ENCODE measurements around the gene PCMTD2.
"Not testable (repeated sequence)": the region's sequence is repeated elsewhere in the genome, so short reads cannot be mapped to it uniquely, and the experiment has no call there.

PCMTD2 gene

DNA sequence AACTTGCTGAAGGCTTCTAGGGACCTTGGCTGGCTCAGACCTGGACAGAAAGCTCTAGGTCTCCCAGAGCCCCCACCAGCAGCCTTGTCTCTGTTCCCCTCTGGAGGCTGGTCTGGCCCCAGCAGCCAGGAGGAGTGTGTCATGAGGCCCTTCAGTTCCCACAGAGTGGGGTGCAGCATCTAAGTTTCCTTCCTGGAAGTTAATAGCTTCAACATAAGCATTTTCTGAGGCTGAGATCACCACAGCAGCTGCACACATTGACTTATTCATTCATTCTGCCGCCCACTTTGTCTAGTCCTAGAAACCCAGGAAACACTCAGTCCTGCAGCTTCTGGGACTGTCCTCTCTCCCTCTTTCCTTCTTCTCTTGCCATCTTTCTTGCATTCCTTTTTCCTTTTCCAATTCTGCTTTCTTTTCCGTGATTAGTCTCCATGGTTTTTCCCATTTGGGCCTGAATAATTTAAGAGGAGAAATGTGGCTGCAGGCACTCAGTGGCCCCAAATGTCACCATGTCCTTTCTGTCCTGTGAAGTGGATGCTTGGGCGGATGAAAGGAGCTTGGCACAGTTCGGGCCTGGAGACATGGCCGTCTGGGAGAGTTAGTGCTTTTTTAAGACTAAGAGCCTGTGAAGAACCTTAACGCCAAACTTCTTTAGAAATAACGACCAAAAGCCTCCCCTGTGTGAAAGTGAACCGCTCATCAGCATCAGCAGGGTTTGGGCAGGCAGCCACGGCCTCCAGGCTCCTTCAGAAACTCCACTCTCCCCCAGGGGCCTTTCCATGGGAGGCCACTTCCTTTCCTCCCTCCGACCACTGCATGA is 31.0 kb upstream of the PCMTD2 start:
- no peak for DNase-seq

DNA sequence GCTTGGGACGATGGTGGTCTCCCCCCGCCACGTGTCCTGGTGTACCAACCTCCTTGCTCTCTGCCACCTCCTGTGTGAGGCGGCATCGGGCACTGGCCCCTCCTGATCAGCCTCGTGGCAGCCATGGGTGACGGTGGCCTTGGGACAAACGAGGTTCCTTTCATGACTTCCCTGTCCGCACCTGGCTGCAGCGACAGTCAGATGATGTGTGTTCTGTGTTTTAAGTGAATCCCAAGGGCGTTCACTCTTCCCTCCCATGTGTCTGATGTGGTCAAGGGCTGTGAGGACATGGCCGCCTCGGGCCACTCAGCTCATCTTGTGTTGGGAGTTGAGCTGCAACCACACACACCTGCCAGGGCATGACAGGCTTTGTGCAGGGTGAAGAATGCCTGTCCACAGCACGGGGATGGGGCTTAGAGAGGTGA is 30.4 kb upstream of the PCMTD2 start:
- DNase-seq: no peak

DNA sequence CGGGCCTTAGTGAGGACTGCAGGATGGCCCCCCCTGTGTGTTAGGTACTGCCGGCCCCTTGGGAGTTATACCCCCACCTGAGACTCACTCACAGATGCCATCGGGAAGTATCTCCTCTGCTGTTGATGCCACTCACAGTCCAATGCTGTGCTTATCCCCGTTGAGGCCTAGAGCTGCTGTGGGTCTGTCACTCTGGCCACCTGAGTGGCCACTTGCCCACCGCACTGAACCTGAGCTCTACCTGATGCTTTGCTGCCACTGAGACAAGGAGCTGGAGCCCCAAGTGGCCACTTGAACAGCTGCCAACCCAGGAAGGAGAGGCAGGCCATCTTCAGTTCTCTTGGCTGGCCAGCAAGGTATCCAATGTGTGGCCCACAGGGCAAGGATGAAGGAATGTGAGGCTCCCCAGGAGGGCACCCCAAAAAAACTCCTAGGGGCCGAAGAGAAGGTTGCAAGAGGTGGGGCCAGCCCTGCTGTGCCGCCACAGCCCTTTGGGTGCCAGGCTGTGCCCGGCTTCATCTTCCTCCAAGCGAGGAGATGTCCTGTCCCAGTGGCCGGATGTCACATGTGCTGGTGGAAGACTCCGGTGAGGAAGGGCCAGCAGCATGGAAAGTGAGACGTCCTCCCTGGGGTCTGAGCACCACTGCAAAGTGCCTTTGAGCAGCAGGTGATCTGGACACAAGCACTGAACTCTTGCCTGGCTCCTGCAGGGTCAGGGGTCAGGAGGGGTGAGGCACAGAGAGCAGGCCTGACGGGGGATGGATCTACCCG is 29.5 kb upstream of the PCMTD2 start:
- DNase-seq: no peak

DNA sequence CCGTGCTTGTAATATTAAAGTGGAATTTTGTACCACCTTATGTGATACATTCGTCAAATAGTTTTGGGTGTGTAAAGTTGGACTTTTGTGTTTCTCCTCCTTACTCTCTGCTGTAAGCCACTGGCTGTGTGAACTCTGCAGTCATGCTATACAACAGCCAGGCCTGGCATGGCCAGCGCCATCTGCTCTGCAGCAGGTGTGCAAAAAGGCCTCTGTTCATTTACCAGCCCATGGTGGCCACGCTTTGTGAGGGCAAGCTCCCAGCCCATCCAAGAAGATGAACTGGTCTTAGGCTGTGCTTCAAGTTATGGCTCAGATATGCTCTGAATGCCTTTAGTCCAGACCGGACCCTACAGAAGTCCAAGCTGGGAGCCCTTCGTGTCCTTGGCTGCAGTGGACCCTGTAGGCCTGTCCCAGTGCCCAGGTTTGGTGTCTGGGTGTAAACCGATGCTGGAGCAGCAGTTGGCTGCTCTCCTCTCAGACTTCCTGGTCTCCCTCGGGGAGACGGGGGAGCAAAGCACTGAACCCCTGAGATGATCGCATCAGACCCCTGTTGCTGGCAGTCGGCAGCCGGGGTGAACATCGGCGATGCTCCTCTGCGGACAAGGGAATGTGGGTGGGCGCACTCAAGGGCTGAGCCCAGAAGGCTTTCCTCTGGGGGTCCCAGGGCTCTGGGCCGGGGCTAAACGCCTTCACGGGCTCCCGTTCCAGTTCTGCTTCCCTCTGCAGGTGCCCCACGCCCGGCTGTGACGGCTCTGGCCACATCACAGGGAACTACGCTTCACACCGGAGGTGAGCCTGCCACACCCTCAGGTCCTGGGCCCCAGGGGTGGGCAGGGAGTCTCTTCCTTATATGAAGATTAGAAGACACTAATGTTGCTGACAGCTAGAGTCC is 28.6 kb upstream of the PCMTD2 start:
- no peak for DNase-seq

DNA sequence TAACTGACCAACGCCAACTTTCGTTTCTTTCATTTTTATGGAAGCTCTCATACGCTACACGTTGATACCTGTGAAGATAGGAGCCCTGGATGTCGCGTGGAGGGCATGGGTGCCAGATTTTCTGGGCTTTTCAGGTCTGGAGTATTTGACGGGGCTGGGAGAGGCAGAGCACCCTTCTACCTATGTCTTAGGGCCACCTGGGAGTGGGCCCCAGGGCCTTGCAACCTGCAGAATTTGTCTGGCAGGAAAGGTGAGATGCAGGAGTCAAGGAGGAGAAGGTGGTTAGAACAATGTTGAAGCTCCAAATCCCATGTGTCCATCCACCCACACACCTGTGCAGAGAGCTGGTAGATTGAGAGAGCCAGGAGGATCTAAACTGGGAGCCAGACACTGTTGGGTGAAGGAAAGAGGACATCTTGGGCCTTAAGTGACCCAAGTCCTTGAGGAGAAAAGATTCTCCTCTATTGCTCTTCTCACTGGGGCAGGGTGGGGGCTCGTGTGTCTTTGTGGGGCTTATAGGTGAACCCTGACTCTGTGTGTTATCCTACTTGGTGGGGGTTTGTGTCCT is 27.4 kb upstream of the PCMTD2 start:
- DNase-seq: no peak

DNA sequence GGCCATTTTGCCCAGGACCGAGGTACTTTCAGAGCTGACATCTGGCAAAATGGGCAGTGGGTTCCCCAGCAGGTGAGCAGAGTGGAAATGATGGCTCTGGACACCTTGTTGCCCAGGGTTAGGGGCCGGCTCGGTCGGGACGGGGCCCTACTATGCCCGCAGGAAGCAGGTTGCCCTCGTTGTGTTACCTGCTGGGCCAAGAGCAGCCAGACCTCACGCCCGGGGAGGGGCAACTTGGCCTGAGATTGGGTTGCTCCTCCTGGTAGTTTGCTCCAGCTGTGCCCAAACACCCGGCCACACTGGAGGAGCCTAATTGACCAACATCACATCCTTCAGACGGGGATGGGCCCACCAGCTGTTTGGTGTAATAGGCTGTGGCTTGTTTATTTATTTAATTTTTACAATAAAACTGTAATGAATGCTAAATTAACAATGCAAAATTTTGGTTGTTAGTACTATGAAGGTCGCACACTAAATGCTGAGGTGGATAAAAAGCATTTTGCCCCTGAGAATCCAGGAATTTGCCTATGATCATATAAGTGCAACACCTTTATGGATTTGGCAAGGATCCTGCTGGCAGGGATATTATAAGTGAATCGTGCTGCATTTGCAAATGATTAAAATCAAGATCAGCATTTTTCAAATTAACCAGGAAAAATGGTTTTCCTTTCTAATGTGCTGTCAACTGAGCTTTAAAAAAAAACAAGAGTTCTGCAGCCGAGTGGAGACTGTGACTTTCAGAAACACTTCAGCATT is 26.6 kb upstream of the PCMTD2 start:
- no peak for DNase-seq

DNA sequence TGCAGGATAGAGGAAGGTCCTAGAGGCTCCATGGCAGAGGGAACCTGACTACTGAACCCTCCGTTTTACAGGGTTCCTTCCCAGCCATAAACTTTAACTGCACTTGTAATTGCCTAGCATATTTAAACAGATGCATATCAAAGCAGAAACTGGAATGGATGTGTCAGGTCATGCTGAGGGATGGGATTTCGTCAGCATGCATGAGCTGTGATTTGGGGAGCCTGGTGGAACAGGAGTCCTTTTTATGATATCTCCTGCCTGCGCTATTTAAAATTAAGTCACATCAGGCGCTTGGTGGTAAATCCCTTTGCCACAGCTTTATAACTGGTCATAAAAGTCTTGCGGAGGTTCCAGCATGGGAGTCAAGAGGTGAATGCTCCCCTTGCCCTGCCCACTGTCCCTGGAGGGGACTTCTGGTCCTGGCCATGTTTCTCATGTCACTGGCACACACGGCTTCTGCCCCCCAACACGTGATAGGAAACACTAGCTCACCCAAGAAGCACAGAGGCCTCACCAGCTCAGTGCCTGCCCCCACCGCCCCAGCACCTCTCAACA is 26.0 kb upstream of the PCMTD2 start:
- DNase-seq: no peak

DNA sequence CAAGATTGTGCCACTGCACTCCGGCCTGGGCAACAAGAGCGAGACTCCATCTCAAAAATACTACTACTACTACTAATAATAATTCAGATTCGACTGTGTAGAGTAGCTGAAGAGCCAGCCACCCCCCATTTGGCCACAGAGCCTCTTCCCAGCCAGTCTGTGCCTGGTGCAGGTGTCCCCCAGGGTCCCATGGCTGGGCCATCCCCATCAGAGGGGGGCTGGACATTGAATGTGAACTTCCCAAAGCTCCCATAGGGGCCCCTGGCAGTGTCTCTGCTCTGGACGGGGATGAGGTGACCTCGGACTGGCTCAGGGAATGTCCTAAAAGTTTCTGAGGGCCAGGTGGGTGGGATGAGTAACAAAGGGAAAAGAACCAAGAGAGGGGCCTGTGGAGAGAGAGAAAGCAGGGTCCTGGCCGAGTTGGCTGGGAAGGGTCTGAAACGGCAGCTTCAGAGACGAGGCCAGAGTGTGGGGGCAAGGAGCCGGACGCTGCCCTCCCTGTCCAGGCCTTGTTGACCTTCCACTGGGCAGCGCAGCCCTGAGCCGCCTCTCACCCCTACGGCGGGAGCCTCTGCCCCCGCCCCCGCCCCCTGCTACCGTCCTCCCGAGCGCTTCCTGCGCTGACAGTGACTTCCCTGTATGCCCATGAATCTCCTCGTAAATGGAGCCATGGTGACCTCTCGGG is 24.9 kb upstream of the PCMTD2 start:
- no peak for DNase-seq

DNA sequence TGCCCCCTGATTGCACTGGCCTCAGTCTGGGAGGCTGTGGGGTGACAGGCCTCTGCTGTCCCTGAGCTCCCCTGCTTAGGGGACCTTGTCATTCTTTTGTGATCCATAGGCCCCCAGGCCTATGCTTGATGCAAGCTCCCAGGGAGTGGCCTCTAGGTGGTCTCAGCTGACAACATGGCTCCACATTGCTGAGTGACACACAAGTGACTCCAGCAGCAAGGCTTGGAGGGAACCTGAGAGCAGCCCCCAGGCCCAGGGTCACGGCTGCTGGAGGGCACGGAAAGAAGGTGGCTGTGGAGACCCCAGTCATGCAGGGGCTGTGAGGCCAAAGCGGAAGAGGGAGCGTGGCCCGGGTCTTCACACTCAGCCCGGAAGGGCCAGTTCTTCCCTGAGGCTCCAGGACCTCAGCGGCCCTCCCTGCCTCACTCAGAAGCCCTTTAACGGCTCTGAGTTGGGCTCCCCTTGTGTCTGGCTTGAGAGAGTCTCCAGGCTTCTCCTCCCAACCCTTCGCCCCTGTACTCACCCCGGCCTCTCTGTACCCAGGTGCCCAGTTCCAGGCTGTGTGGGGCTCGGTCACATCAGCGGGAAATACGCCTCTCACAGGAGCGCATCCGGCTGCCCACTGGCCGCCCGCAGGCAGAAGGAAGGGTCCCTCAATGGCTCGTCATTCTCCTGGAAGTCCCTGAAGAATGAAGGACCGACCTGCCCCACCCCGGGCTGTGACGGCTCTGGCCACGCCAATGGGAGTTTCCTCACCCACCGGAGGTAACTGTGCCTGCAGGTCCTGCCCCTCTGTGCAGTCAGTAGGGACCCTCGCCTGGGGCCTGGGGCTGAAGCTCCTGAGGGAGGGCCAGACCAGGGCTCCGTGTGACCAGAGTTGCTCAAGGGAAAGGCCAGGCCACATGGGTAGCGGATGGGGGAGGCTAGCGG is 23.7 kb upstream of the PCMTD2 start:
- peak in 1 of 2 experiments; percentile 12 for DNase-seq

DNA sequence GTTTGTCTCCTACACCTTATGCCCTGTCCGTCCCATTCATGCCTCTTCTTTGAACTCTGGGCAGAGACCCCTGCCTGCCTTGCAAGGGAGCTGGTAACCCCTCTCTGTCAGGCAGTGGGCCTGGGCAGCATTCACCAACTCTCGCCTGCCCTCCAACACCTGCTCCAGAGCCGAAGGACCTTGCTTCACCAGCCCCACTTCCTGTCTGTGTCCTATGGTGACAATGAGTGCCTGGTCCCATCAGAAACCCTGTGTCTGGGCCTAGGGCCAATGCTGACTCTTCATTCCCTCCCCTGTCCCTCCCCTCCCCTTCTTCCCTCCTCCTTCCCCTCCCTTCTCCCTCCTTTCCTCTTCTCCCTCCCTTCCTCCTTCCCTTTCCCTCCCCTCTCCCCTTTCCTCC is 22.8 kb upstream of the PCMTD2 start:
- peak; percentile 91 to 96 for DNase-seq

DNA sequence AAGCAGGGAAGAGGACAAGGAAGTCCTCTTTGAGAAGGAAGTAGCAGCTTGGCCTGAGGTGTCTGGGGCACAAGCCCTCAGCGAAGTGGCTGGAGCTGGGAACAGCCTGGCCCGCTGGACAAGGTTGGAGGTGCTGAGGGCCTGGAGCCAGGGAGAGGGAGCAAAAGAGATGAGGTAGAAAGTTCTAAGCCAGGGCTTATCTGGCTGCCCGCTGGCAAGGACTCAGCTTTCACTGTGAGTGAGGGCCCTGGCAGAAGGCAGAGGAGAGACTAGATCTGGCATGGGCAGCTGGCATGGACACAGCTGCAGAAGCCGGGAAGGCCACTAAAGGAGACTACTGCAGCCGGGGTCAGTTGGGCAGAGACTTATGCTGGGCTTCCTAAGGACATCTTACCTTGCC is 21.8 kb upstream of the PCMTD2 start:
- peak in 1 of 2 experiments; percentile 8 for DNase-seq

DNA sequence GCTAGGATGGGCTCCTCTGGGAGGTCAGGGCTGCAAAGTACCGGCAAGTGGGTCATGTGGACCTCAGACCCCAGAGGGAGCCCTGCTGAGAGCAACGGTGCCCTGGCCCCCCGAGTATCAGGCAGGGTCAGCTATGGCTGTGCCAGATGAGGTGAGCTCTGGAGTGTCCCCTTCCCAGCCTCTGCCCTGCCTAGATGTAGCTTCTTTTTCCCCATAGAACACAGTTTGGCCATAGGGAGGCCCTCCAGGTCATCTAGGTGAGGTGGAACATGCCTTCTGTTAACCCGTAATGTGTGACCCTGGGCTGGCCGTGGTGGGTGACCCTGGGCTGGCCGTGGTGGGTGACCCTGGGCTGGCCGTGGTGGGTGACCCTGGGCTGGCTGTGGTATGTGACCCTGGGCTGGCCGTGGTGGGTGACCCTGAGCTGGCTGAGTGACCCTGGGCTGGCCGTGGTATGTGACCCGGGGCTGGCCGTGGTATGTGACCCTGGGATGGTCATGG is 21.2 kb upstream of the PCMTD2 start:
- no peak for DNase-seq

DNA sequence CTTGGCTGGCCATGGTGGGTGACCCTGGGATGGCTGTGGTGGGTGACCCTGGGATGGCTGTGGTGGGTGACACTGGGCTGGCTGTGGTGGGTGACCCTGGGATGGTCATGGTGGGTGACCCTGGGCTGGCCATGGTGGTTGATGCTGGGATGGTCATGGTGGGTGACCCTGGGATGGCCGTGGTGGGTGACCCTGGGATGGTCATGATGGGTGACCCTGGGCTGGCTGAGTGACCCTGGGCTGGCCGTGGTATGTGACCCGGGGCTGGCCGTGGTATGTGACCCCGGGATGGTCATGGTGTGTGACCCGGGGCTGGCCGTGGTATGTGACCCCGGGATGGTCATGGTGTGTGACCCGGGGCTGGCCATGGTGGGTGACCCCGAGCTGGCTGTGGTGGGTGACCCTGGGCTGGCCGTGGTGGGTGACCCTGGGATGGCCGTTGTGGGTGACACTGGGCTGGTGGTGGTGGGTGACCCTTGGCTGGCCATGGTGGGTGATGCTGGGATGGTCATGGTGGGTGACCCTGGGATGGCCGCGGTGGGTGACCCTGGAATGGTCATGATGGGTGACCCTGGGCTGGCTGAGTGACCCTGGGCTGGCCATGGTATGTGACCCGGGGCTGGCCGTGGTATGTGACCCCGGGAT is 20.5 kb upstream of the PCMTD2 start:
- DNase-seq: not testable (repeated sequence)

DNA sequence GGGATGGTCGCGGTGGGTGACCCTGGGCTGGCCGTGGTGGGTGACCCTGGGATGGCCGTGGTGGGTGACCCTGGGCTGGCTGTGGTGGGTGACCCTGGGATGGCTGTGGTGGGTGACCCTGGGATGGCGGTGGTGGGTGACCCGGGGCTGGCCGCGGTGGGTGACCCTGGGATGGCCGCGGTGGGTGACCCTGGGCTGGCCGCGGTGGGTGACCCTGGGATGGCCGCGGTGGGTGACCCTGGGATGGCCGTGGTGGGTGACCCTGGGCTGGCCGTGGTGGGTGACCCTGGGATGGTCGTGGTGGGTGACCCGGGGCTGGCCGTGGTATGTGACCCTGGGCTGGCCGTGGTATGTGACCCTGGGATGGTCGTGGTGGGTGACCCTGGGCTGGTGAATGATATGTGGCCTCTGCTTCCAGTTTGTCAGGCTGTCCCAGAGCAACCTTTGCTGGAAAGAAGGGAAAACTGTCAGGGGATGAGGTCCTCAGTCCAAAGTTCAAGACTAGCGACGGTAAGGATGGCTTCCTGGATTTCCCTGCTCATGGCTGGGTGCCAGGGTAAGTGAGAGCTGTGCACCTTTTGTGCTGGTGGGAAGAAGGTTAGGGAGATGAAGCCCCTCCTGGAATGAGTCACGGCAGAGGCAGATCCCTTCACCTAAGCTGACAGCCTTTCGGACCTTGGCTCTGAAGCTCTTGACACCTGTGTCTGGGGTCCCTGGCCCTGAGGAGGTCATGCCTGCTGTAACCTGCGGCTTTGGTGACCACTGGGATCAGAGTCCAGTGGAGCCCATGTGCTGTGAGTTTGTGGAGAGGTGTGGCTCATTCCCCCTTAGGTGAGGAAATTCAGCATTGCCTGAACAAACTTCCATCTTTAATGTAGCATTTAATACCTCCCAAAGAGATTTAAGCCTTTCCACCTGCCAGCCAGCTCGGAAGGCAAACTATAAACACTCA is 19.1 kb upstream of the PCMTD2 start:
- DNase-seq: no peak

DNA sequence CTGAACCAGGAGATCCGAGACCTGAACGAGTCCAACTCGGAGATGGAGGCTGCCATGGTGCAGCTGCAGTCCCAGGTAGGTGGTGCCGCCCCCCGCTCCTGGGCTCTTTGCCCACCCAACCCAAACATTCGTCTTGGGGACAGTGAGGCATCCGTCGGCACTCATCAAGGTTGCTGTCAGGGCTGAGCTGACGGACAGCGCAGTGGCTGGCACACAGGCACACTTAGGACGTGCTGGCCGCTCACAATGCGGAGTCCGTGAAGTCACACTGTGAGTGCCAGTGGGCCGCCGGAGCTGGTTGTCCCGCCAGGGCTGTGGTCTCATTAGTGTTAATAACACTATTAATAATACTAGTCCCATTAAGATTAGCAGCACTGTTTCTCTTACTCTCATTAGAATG is 18.2 kb upstream of the PCMTD2 start:
- no peak for DNase-seq

DNA sequence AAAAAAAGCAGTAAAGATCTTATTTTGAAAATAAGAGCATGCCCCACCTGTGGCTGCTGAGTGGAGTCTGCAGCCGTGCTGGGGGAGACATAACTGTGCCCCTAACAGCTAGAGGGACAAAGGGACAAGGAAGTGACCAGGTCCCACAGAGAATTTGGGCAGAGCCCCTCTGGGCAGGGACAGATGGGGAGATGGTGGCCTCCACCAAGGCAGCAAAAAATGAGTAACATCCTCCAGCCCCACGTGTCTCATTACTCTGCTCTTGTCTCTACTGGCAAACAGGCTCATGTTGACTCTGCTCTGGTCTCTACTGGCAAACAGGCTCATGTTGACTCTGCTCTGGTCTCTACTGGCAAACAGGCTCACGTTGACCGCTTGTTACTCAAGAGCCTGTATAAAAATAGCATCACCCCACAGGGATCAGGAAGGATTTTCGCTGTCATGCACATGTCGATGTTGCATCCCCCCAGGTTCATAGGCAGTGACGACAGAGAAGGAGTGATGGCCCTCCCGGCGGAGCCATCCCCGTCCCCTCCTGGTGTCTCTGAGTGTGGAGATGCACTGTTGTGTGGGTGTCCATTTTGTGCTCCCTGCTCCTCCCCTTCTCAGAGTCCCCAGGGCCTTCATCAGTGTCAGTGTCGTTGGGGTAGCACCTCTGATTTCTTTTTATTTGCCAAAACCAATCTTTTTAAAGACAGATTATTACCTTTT is 17.3 kb upstream of the PCMTD2 start:
- DNase-seq: peak; percentile 68 to 90

DNA sequence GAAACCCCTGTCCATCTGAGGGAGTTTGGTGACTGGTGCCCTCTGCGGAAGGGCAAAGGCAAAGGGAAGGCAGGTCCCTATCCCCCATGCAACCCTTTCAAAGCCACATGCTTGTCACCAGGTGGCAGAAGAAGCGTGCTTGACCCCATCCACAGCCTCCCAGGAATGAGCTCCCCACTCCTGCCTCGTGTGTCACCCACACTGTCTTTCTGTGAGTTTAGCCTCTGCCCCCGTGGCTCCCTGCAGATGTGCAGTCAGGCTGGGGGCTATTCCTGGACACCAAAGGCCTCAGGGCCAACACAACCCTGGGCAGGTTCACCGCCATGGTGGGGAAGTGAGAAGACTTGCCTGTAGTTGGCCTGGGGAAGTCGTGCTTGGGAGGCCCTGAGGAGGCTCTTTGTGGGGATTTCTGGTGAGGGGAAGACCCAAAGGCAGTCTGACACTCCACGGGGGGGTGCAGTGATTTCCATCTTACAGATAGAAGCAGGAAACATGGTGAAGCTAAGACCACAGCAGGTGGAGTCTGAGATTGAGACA is 16.6 kb upstream of the PCMTD2 start:
- DNase-seq: peak in 1 of 2 experiments; percentile 30

Measured in SHP77 (cell line).